NK-92 (cell line): ENCODE measurements around the gene LAMTOR3.

ENCODE experiments used
- DNase-seq: peaks from one replicate; lab custom pipeline; 2025; ENCODE audit not compliant: unreplicated experiment; lab: John Stamatoyannopoulos, UW

LAMTOR3 gene

DNA sequence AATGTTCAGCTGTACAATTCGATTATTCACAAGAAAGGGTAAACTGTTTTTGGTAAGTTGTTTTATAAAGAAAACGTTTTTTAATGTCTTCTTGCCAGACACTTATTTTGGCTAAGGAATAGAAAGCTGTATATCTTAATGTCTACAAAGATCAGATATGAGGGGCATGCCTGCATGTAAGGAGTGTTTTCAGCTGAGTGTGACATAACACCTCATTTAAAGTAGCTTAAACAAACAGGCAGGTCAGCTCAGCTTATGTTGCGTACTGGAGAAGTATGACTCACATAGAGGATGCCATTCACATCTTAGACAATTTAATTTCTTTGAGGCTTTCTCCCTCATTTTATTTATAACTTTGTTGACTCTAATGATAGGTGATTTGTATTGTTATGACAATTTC, 30.4 kb downstream of the LAMTOR3 start:
- DNase-seq: no peak

DNA sequence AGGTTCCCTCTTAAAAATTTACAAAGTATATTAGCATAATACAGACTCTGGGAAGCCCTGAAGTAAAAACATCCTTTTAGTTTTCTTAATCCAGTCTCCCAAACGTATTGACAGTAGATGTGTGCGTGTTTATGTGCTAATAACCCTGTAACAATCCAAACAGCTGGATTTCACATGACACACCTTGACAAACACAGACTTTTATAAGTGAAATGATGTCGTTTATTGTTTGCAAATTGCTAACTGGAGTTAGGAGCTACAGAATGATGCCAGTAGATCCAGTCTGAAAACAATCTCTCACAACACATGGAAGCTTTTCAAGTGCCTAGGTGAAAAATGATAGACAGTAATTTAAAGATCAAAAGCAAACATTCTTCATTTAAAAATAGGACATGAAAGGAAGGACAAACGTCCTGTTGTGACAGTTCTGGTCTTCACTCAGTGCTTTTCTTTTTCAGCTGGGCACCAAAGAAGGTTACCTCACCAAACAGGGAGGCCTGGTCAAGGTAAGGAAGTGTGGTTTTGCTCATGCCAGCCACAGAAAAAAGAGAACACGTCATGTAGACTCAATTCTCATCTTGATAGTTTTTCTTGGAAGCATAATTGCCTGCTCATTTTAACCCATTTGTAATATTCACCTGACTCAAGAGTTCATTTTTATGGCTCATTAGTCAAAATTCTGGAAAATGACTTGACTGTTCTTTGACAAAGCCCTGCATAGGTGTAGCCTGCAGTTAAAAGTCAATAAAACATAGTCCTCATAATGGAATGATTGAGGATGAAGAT, 32.9 kb downstream of the LAMTOR3 start:
- no peak for DNase-seq

DNA sequence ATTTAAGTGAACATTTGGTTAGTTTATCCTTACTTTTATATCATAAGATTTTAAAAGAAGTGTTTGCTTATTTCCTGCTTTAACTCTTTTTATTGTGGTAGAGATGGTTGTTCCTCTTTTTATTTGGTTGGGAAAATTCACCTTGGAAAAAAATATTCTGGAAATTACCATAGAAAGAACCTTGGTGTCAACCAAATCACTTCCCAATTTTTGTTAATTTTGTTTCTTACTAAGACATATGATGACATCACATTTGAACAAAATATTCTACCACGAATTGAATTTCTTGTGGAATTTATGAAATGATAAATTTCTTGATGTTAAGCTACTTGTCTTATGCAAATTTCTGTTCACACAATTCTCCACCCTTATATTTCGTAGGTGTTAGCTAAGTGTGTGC, 33.7 kb downstream of the LAMTOR3 start:
- DNase-seq: no peak

GRCh38 chr4:99859618-99860017, 34.6 kb downstream of the LAMTOR3 start:
- DNase-seq: no peak

GRCh38 chr4:99857307-99857706, 36.9 kb downstream of the LAMTOR3 start:
- DNase-seq: no peak

DNA sequence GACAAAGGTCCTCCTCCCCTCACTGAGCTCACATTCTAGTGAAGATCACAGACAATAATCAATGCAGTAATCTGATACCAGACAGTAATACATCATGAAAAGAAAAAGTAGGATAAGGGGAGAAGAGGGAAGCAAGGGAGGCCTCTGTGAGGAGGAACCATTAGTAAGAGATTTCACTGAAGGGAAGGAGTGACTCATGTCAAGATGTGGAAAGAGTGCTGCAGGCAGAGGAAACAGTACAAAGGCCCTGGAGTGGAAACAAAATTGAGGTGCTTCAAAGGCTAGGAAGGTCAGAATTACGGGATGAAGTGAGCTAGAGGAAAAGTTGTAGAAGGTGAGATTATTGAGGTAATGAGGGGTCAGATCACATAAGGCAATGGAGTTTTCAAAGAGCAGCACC, 38.1 kb downstream of the LAMTOR3 start:
- DNase-seq: no peak

GRCh38 chr4:99855678-99856077, 38.5 kb downstream of the LAMTOR3 start:
- no peak for DNase-seq

DNA sequence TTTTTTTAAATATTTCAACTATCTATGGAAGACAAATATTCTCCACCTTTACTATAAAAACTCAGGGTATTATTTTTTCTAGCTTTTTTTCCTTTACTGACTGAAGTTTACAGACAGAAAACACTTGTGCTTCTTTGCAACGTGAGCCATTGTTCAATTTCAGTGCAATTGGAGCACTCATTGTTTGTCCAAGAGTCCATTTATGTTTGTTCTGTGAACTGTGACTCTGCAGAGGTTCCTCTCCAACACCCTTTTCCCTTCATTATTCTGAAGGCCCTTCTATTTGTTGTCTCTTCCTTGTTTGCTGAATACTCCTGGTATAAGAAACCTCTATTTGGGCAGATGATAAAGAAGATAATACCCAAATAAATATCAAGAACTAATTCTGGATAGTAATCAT, 40.2 kb downstream of the LAMTOR3 start:
- no peak for DNase-seq

- DNase-seq: no peak
Observed at GRCh38 chr4:99853190-99853589, 41.0 kb downstream of the LAMTOR3 start.

DNA sequence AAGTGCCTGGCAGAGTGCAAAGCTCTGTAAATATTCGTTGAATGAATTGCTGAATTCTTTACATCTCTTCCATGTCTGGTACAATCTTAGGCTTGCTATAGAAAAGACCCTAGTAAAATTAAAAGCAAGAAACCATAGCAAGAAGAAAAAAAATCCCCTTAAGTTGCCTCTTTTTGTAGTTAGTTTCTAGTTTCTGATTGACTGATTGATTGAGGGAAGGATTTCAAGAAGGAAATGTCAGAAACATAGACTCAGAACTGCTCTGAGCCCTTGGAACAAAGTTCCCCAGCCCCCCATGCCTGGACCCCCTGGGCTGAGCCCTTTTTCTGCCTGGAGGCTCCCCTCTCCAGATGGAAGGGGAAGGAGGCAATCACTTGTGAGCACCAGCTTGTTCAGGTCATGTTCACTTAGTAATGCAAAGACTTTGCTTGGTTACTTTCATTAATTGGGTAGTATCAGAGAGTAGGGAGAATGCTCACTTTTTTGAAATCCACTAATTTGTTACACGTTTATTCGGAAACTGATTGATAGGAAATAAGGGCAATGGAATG, 42.0 kb downstream of the LAMTOR3 start:
- no peak for DNase-seq

GRCh38 chr4:99848591-99849001, 45.6 kb downstream of the LAMTOR3 start:
- DNase-seq: no peak

- no peak for DNase-seq
Observed at GRCh38 chr4:99847362-99847976, 46.8 kb downstream of the LAMTOR3 start.

GRCh38 chr4:99846891-99847290, 47.3 kb downstream of the LAMTOR3 start:
- DNase-seq: no peak

GRCh38 chr4:99845708-99846469, 48.3 kb downstream of the LAMTOR3 start:
- no peak for DNase-seq

- DNase-seq: no peak
Observed at GRCh38 chr4:99845179-99845578, 49.0 kb downstream of the LAMTOR3 start.

- no peak for DNase-seq
Observed at GRCh38 chr4:99844048-99844447, 50.2 kb downstream of the LAMTOR3 start.

DNA sequence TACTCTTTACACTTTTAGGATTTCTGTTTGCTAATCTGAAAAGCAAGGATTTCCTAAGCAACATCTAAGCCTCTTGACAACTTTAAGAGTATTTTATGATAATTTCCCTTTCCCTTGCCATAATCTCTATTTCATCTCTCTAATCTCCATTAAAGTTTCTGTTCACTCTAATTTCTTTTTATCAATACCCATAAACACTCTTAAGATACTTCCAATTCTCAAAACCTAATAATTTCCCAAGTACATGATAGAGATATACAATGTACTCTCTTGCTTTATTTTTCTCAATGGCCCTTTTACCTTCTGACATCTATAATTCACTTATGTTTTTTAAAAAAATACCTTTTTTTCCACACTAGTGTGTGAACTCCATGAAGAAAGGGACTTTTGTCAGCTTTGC, 50.8 kb downstream of the LAMTOR3 start:
- DNase-seq: no peak

DNA sequence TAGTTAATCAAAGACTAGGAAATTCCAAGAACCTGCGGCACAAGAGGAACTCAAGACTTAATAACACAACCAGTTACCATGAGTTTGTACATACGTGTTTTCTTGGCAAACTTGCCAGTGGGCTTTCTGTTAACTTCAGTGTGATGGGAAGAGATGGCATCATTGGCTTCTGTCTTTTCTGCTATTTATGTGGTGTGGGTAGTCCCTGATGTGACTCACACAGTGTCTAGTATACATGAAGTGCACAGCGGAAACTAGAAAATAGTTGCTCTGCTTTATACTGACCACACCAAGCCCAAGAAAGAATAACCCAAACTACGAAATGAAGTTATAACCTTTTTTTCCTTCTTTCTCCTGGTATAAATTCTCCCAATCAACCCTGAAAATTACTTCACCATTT, 53.1 kb downstream of the LAMTOR3 start:
- DNase-seq: no peak

- no peak for DNase-seq
Observed at GRCh38 chr4:99838927-99839326, 55.3 kb downstream of the LAMTOR3 start.

GRCh38 chr4:99835942-99836341, 58.3 kb downstream of the LAMTOR3 start:
- no peak for DNase-seq

DNA sequence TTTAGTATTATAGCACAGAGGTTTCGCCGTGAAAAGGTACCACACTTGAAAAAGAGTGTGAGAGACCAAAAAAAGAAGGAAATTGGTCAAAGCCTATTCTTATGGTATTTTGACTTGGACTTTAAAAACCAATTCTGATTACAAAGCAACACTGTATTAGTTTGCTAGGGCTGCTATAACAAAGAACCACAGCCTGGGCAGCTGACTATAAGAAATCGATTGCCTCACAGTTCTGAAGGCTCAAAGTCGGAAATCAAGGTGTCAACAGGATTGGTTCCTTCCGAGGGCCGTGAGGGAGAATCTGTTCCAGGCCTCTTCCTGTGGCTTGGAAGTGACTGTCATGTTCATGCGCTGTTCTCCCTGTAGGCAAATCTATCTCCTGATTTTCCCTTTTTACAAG, 59.7 kb downstream of the LAMTOR3 start:
- DNase-seq: no peak

GRCh38 chr4:99833756-99834155, 60.5 kb downstream of the LAMTOR3 start:
- no peak for DNase-seq
